ENCODE measurements around the gene NTRK3.

Gene NTRK3

DNA sequence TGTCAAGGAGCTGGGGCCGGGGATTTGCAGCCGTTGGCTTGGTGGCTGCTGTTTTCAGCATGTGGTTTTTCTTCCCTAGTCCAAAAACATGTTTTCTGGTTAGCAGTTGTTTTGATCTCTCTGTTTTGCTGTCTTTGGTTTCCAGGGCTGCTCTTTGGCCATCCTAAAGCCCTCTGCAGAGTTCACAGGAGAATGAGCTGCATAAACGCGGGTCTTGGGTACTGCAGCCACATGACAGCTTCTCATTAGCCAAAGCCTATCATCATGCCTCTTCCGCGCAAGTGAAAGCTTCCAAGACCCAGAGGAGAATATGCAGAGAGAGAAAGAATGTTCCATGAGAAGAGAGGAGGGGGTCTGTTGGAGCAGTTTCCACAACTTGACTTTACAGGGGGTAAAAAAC is 138.5 kb downstream of the NTRK3 start:
- no peak for DNase-seq

DNA sequence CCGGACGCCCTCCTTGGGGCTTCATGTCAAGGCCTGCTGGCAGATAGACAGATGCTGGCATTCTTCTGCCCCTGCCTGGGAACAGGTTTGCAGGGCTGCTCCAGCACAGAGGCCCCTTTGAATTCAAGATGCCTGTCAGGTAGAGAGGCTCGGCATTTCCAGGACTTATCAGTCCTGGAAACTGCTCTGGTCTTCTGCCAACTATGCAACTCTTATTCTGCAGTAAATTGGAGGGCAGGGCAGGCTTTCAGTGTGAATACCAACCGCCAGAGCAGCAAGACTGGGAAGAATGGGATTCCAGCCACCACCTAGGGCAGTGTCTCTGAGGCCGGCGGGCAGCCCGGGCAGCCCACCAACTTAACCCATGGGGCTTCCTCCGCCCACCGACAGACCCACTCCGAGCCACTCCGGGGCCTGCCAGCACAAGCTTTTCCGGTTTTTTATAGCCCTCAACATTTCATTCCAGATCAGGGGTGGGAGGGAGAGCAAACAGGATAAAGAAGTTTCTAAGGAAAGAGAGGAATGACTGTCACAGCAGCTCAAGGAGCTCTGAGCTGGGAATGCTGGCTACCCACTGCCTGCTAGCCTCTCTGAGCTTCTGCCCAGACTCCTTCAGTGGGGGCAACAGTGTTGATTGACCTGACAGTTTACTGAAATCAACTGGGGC is 140.9 kb downstream of the NTRK3 start:
- no peak for DNase-seq

DNA sequence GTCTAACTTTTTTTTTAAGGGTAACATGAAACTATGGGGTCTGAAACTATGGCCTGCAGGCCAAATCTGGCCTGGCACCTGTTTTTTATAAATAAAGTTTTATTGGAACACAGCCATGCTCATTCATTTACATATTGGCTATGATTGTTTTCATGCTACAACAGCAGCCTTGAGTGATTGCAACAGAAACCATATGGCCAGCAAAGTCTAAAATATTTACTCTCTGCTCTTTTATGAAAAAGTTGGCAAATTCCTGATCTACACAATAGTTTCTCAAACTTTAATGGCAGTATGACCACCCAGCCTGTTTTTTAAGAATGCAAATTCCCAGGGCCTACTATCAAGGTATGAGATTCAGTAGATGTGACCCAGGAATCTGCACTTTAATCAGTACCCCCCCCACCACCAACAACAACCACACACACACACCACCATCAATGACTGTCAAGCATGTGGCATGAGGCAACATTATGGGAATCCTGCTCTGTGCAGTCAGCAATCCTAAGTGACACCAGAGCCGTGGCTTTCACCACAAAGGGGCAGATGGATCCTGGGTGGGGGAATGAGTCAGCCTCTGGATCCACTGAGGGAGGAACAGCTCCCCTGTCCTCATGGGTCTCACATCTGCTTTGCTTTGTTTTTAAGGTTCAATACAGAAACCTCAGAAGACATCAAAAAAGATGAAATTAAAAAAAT is 142.8 kb downstream of the NTRK3 start:
- DNase-seq: no peak

DNA sequence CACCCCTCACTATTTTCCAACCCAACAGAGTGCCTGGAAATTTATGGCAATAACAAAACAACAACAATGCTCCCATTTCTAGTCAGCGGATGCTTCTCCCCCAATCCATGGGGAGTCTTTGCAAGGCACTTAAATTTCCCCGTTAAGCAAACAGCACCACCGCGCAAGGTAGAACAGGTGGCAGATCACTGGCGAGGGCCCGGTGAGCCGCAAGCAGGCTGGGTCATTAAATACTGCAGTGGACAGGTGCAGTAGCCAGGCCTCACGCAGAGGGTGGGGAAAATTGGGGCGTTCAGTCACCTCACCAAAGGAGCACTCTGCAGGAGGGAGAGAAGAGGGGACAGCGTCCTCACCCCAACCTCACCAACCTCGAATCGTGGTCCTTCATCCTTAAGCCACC is 147.5 kb downstream of the NTRK3 start:
- no peak for DNase-seq

DNA sequence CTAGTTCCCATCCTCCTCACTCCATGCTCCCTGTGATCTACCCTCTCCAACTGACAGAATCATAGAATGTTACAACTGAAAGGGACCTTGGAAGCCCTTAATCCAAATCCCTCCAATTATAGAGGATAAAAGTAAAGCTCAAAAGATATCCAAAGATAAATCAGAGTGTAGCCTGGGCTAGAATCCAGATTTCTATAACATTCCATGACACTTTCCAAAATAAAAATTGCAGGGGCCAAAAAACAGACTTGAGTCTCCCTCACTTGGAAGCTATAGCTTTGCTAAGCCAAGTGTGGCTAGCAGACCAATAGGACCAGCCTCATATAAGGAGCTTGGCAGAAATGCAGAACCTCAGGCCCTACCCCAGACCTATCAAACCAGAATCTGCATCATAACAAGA is 148.1 kb downstream of the NTRK3 start:
- no peak for DNase-seq

DNA sequence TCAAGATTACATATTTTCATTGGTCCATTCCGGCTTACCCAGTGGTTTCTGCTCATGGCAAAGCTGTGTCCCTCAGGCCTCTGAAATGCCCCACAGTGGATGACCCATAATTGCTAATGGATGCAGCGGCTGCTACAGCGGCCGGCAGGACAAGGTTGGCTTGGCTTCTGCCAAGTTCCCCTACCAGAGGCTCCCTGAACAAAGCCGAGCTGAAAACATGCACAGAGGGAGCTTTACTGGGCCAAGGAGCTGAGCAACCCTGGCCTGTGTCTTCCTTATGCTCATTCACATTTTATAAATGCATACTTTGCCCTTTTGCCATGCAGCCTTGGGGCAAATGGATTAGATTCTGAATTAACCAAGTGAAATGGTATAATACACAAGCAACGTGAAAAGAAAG is 150.5 kb downstream of the NTRK3 start:
- DNase-seq: no peak

DNA sequence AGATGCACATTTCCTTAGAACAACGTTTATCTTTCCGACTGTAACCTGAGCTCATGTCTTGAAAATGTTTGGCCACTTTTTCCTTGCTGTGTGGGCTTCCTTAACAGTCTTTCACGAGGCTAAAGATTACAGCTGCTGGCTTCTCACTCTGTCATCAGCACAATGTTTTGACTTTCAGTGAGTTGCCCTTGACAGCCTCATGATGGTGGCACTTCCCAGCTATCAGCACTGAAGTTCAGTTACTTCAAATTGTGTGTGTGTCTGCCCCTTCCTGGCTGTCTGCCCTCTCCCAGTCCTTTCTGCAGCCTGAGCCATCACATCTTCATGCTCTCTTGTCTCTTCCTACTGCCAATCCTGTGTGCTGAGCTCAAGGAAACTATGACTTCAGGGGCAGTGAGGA is 152.2 kb downstream of the NTRK3 start:
- DNase-seq: no peak

DNA sequence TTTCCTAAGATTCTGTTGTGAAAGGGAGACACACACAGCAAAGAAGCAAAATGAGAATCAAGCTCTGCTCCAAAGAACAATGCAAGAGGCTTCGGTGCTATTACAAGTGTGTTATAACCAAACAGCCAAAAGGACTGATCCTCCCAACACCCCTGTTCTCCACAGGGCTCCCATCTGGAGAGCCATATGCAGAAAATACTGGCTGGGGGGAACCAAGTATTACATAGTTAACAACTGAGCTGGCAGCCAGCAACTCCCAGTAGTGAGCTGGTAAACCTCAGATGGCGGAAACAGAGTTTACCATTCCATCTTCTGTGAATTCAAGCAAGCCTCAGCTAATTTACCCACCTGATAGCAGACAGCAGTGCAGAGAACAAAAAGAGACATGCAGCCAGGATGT is 156.4 kb downstream of the NTRK3 start:
- no peak for DNase-seq

DNA sequence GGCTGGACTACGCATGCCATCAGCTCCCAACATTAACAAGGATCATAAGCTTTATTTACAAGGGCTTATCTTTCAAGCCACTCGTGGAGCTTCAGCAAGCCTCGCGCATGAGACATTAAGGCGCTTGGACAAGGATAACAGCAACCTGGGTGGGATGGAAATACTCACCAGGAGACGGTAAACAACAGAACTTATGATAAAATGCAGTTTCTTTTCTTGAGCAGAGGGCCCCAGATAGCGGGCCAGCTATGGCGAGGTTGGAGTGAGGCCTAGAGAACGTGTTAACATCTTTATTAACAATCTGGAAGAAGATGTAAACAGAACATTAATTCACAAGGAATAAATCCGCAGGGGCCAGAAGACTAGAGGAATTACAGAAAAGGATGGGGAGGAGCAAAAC is 158.2 kb downstream of the NTRK3 start:
- no peak for DNase-seq

DNA sequence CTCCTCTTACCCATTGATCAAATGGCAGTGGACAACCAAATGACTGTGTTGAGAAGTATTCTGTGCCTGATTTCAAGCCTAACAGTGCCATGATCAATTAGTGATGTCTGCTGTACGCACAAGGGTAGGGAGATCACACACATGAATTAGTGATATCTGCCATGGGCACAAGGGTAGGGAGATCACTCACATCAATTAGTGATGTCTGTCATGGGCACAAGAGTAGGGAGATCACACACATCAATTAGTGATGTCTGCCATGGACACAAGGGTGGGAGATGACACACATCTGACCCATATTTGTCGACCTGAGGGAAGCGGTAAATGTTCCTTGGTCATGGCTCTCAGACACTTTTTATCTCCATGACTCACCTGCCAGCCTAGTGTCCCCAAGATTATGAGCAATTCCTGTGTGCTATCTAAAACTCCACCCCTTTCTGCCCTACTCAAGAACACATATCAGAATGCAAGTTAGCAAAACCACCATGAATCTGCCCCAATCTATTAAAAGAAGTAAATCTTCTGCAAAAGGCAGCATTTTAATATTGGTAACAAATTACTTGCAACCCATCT is 165.0 kb downstream of the NTRK3 start:
- DNase-seq: no peak

DNA sequence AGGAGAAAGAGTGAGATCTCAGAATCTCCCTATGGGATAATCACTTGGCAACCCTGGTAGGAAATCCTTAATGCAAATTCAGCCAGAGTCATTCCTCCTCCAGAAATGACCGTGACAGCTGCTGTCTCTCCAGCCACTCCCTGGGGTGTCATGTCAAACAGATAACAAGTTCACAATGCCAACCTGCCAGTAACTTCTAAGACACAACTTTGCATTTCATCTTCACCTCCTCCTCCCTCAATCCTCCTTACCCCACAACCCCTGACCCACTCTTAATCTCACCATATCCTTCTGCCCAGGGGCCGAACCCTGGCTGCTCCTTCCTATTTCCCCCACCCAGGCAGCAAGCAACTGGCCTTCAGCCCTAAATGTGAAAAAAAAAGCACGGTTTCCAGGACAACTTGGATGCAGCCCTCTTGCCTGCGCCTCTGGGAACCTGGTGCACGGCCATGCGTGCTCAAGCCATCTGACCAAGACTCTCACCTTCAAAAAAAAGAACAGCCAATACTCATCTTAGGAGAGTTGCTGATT is 166.0 kb downstream of the NTRK3 start:
- DNase-seq: no peak

DNA sequence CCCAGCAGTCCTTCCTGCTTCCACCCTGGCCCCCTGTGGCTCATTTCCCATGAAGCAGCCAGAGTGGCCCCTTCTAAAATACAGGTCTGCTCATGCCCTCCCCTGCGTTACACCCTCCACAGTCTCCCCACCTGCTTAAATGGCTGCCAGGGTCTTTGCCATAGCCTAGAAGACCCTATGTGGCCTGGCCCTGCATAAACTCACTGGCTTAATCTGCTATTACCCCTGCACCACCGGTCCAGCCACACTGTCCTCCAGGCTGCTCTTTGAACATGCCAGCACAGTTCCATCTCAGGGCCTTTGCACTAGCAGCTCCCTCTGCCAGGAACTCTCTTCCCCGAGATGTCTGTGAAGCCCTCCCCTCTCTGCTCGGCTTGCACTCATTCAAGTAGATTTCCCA is 166.8 kb downstream of the NTRK3 start:
- DNase-seq: no peak

DNA sequence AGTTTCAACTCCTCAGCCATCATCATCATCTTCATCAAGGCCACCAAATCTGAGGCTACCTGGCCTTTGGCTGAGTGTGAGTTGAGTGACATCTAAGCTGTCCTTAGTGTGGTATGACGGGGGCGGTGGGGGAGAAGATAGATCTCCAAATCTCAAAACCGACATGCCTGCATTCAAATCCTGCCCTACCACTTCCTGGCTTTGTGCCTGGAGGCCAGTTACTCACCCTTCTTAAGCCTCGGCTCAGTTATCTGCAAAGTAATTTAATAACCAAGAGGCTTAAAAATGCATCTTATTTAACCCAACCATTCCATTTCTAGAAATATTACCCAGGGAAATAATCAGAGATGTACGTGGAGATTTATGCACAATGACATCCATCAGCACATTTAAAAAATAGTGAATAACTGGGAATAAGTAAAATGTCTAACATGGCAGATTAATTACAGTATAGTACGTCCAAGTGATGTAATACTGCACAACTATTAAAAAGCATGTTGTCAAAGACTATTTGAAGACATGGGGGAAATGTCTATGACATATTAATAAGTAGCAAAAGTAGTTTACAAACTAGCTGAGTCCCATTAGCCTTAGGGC is 167.4 kb downstream of the NTRK3 start:
- no peak for DNase-seq

DNA sequence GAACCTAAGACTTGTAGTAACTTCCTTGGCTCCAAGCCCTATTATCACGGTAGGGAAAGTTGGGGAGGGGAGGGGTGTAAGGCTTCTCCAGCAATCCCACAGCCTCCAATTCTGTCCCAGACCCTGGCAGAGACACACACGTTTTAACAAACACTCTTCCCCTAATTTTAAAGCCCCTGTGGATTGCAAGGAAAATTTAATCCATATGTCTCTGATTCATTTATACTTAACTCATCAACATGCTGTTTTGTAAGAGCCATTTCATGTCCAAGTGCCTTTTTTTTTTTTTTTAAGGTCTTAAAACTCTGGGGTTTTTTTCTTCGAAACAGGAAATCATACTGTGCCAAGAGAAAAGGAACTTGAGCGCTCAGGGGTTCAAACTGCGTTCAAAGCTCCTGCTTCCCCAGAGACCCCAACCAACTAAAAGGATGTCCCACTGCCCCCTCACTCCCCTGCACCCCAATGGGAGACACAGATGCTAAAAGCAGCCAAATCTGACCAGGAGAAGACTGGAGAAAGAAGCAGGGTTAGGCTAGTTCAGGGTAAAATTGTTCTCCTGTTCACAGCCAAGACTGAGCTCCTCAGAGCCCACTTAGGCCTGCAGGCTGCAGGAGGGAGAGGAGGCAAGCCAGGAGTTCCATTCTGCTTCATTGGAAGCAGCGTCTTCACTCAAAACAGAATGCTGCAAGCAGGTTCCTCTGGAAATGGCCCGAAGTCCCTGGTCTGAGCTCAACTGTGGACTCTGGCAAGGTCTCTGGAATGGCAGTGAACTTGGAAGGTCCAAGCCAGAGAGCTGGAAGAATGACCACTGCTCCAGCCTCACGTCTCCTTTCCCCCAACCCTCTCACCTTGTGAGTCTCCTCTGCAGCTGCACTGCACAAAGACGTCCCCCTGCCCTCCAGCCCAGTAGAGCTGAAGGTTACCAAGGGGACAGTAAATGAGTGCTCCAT is 172.5 kb downstream of the NTRK3 start:
- DNase-seq: no peak

DNA sequence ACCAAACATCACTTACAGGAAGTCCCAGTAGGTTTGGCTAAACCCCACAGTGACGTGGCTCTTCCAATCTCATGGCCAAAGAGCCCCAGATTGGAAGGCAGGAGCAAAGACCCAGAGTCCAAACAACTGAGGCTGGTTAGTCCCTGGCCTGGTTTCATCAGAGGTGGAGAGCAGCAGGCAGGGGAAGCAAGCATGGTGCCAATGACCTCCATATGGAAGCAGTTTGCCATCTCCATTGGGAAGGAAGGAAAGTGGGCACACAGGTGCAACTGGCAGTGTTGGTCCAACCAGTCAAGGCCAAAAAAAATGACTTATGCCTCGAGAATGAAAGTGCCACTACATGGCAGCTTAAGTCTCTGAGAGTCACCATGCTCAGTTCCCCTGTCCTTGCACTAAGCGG is 175.9 kb downstream of the NTRK3 start:
- no peak for DNase-seq

DNA sequence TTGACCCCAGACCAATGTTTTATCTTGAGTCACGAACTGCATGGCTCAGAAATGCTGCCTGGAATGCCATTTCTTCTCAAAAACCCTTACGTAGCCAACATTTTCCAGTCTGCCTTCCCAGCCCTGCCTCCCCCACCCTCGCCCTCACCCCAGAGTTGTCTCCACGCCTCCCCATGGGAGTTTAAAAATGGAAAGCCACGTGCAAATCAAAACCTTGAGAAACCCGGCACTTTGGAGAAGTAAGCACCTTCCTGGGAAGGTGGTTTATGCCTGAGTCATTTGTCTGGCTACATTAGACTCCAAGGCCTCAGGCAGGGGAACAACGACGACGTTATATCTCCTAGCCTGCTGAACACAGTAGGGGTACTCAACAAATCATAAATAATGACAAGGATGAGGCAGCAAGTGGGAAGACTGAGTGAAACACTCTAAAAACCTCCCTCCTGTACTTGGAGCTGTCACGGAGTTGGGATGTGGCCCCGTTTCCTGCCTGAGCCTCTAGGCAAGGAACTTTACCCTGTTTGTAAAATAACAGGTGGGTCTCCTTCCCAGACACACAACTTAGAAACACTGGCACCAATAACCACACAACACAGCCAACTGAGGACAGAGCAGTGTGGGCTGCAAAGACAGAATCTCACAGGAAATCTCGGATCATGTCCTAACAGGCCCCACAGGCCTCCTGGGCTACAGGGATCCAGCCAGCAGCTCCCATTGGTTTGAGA is 179.1 kb downstream of the NTRK3 start:
- DNase-seq: no peak

DNA sequence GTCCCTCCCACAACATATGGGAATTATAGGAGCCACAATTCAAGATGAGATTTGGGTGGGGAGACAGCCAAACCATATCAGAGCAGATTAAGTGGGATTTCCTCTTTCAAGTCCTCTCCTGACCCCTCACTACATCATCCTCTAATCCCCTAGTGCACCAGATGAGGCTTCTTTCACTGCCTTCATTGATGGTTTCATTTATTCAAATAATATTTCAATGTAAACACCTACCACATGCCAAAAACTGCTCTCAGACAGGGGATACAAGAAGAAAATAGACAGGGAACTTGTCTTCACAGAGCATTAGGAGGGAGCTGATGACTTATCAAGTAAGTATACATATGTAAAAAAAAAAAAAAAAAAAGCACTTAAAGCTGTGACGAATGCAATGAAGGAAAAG is 180.2 kb downstream of the NTRK3 start:
- no peak for DNase-seq

DNA sequence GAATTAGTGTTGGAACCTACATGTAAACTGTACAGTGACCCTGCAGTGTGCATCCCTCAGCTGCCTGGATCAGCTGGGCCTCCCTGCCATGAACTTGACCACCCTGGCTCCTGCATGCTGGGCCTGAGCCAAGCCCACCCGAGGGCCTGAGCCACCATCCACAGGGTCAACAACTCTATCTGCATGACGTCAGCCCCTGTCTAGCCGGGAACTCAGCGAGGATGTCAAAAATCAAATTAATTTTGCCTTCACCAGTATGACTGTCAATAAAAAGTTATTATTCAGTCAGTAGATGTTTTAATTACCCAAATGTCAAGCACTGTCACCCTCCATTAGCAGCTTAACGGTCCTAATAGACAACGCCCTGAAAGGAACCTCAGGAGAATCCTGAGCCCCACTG is 181.4 kb downstream of the NTRK3 start:
- no peak for DNase-seq

DNA sequence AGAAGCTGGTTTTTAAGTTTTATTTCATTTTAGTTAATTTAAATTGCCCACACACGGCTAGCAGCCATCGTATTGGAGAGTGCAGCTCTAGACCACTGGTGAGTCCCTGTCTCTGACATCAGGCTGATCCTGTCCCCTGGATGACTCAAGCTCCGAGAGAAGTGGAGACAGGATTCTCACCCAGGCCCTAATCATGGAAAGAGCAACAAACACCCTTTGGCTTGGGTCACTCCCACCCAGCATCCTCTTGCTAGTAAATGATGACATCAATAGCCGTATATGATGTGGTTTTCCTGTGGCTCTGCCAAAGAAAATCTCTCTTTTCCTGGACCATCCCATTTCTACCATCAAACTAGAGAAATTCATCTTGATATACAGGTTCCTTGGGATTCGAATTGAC is 182.2 kb downstream of the NTRK3 start:
- DNase-seq: no peak

DNA sequence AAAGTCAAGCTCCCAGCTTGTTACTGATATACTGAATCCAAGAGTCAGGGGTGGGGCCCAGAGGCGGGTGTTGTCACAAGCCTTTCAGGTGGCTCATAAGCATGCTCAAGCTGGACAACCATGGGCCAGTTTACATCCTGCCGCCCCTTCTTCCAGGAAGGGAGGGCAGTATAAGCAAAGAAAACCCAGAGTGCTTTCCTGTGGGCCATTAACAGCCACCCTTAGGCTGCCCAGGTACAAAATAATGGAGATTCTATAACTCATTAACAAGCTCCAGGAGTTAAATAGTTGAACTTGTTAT is 183.2 kb downstream of the NTRK3 start:
- no peak for DNase-seq

DNA sequence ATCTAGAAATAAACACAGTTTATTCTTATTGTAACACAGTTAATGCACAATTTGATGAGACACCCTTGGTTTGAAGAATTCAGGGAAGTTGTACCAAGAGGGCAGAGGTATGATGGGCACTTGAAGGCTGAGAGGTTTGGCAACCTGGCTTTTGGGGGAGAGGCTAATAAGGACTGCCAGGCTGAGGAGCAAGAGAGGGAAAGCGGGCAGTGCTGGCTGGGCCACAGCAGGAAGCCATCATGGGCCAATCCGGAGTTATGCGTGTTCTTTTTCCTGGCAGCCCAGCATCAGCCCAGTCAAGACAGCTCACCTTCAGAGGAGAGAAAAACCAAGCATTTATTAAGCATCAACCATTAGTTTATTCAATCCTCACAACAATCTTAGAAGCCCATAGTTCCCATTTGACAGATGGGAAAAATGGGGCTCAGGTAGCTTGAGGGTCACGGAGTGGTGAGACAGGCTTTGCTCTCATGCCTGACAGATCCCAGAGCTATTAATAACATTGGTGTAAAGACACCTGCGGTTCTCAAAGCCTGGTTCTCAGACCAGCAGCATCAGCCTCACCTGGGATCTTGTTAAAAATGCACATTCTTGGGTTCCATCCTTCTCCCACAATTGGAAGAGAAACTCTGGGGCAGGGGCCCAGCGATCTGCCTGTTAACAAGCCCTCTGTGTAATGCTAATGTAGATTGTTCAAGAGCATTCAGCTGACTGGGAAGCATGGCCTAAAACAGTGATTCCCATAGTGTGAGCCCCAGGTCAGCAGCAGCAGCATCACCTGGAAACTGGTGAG is 183.7 kb downstream of the NTRK3 start:
- DNase-seq: no peak

All from CD4-positive, alpha-beta T cell treated with Interleukin-4 for 1 hour (primary cell).